Measurements from ENCODE around the gene CCR4.
"Not testable (repeated sequence)": the region's sequence is repeated elsewhere in the genome, so short reads cannot be mapped to it uniquely, and the experiment has no call there.

- not testable (repeated sequence) for TF ChIP-seq CTCF (IDR thresholded peaks at IDR 0.05; ENCODE audit: poor library complexity, severe bottlenecking); POLR2AphosphoS5 (IDR thresholded peaks at IDR 0.05); RAD21 (conservative IDR thresholded peaks at IDR 0.05); SMC3 (conservative IDR thresholded peaks at IDR 0.05; ENCODE audit: poor library complexity); TAF1 (IDR thresholded peaks at IDR 0.05; ENCODE audit: low read depth); EP300 (conservative IDR thresholded peaks at IDR 0.05; ENCODE audit: poor library complexity, severe bottlenecking)
These were observed 19.8 kb downstream of the CCR4 start for GRCh38 chr3:32971291-32971690.
